ENCODE measurements around the gene SNX13. TPM values are rescaled to one million over a fixed set of nuclear protein-coding genes. Genes with fewer than 3 reads are reported as not detected.

The SNX13 gene
- total and polyA plus RNA-seq, 9 of the 15 experiments (the other 6 are each of a cell fraction or from before 2014, with no cell fraction given) = 5.6 to 33.2 (median 25.4) TPM

GRCh38 chr7:17939606-17940301, 540 bp downstream of the SNX13 start (continued):
- TF ChIP-seq ZBTB26 (CRISPR knock-in tag; IDR thresholded peaks at IDR 0.05) (no peak), CREB5 (CRISPR knock-in tag; IDR thresholded peaks at IDR 0.05) (no peak), PCBP1 (IDR thresholded peaks at IDR 0.05; ENCODE audit: low read depth, low read length, poor library complexity, severe bottlenecking) (no peak), GABPB2 (CRISPR knock-in tag; conservative IDR thresholded peaks at IDR 0.05) (no peak), ZNF318 (IDR thresholded peaks at IDR 0.05; ENCODE audit: borderline replicate concordance in 1 of 2, low read depth in 1 of 2) (no peak), ASH1L (IDR thresholded peaks at IDR 0.05; ENCODE audit: borderline replicate concordance, low read depth, partially characterized antibody) (no peak), STAG1 (CRISPR knock-in tag; IDR thresholded peaks at IDR 0.05; ENCODE audit: borderline replicate concordance) (no peak), ZNF444 (CRISPR knock-in tag; IDR thresholded peaks at IDR 0.05) (peak; percentile 62; the same call in 1 of the 2 replicates), CBFA2T2 (conservative IDR thresholded peaks at IDR 0.05) (peak; percentile 64; the same call in 1 of the 2 replicates), FOXK1 (CRISPR knock-in tag; IDR thresholded peaks at IDR 0.05; ENCODE audit: borderline replicate concordance) (0 out of 2 replicates have a peak, but pooled peaks have one; percentile 24), KDM2B (CRISPR knock-in tag; IDR thresholded peaks at IDR 0.05) (no peak), CHD2 (IDR thresholded peaks at IDR 0.05; ENCODE audit: low read depth, low read length) (no peak), ZNF124 (CRISPR knock-in tag; IDR thresholded peaks at IDR 0.05) (no peak), RB1 (IDR thresholded peaks at IDR 0.05; ENCODE audit: low read depth) (no peak), TAL1 (IDR thresholded peaks at IDR 0.05) (peak; percentile 56; the same call in 1 of the 2 replicates), ARID1B (IDR thresholded peaks at IDR 0.05) (peak; percentile 76)

Data from K562 (cell line).